K562 (cell line): ENCODE measurements around the gene TGM3. TPM values are rescaled to one million over a fixed set of nuclear protein-coding genes. Genes with fewer than 3 reads are reported as not detected.
A peak's percentile ranks its signal among the peaks of the same experiment; 100 is the strongest.

Experiments used
- CBFA2T3 ChIP-seq: fragments of 450-650 bp; IDR thresholded peaks from 2 replicates; pipeline ENCODE4 v1.6.1; 2017
- EP300 ChIP-seq: IDR thresholded peaks from 2 replicates; pipeline ENCODE4 v1.6.1; 2012; ENCODE audit warnings: low read length, improper control_type of control experiment
- POU5F1 ChIP-seq: fragments of 150-350 bp; IDR thresholded peaks from 2 replicates; pipeline ENCODE4 v1.6.1; 2014; ENCODE audit warnings: borderline replicate concordance, low read length, low read depth, mild to moderate bottlenecking; ENCODE audit not compliant: partially characterized antibody
- RCOR1 ChIP-seq, 2 experiments: IDR thresholded peaks; 2 replicates each; pipeline ENCODE4 v1.6.1; 2012; ENCODE audit warnings: low read depth in 2 of 2, low read length in 2 of 2, borderline replicate concordance in 1 of 2, improper control_type of control experiment in 1 of 2
- ZNF830 ChIP-seq: fragments of 250-450 bp; sonication (Bioruptor Pico); IDR thresholded peaks from 2 replicates; pipeline ENCODE4 v1.5.0; 2021; ENCODE audit warnings: mild to moderate bottlenecking
- polyA plus RNA-seq, 8 experiments: library from polyadenylated mRNA; depleted of rRNA in 4 of 8; stranded (reverse) in 5 of 8; unstranded in 3 of 8; fragments of >200 nt; fragmentation: Nextera tagmentation in 2 of 8; fragmentation: Illumina TruSeq in 1 of 8; extraction: Ambion mirVana in 2 of 8; extraction: Trizol in 1 of 8; gene quantifications; 2 replicates each; pipeline versions ENCODE4 v1.2.1 to v1.2.3, GENCODE V29; 2011 to 2014; ENCODE audit warnings: inconsistent platforms in 1 of 8, missing spikeins in 1 of 8
- total RNA-seq, 7 experiments: library from RNA; depleted of rRNA in 6 of 7; stranded (reverse); fragments of >200 nt in 6 of 7; fragmentation: Illumina TruSeq in 2 of 7; extraction: Trizol in 2 of 7; gene quantifications; 2 replicates each; pipeline versions ENCODE4 v1.2.1 to v1.2.3, GENCODE V29; 2011 to 2021; ENCODE audit warnings: low replicate concordance in 1 of 7
- TF ChIP-seq, protein P1 (sequence below), 2 experiments: fragments of 450-650 bp in 1 of 2; sonication (generic) in 1 of 2; formaldehyde crosslinking in 1 of 2; IDR thresholded peaks; 2 replicates each; pipeline versions ENCODE4 v1.7.1 to v1.9.0; 2016 to 2022; ENCODE audit warnings: inconsistent platforms in 1 of 2, mild to moderate bottlenecking in 1 of 2, missing genetic modification reagents in 1 of 2
- TF ChIP-seq, protein P2 (sequence below): fragments of 450-650 bp; IDR thresholded peaks from 2 replicates; pipeline ENCODE4 v1.6.1; 2016; ENCODE audit warnings: low read depth

Gene TGM3
- total and polyA plus RNA-seq, 9 of the 15 experiments (the other 6 are each of a cell fraction or from before 2014, with no cell fraction given), result not detected

DNA sequence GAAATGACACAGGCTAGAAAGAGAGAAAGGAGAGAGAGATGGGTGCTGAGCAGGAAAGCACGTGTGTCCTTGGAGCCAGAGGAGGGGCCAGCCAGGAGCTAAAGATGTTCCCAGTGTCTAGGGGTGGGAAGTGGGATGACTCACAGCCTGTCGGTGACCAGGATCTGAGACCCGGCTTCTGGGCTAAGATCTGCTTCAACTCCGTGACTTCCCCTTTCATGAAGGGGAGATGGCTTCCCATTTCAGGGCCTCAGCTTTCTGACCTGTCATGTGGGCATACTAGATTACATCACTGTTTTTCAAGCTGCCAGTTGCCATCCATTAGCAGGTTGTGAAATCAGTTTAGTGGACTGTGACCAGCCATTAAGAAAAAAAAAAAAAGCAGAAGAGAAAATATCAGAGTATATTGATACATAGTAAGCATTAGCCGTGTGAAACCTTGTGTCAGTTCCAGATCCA, 5.4 kb downstream of the TGM3 start (continued):
- TF ChIP-seq, protein P1, sequence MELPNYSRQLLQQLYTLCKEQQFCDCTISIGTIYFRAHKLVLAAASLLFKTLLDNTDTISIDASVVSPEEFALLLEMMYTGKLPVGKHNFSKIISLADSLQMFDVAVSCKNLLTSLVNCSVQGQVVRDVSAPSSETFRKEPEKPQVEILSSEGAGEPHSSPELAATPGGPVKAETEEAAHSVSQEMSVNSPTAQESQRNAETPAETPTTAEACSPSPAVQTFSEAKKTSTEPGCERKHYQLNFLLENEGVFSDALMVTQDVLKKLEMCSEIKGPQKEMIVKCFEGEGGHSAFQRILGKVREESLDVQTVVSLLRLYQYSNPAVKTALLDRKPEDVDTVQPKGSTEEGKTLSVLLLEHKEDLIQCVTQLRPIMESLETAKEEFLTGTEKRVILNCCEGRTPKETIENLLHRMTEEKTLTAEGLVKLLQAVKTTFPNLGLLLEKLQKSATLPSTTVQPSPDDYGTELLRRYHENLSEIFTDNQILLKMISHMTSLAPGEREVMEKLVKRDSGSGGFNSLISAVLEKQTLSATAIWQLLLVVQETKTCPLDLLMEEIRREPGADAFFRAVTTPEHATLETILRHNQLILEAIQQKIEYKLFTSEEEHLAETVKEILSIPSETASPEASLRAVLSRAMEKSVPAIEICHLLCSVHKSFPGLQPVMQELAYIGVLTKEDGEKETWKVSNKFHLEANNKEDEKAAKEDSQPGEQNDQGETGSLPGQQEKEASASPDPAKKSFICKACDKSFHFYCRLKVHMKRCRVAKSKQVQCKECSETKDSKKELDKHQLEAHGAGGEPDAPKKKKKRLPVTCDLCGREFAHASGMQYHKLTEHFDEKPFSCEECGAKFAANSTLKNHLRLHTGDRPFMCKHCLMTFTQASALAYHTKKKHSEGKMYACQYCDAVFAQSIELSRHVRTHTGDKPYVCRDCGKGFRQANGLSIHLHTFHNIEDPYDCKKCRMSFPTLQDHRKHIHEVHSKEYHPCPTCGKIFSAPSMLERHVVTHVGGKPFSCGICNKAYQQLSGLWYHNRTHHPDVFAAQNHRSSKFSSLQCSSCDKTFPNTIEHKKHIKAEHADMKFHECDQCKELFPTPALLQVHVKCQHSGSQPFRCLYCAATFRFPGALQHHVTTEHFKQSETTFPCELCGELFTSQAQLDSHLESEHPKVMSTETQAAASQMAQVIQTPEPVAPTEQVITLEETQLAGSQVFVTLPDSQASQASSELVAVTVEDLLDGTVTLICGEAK (IDR thresholded peaks at IDR 0.05), result no peak
- TF ChIP-seq, protein P1 (CRISPR knock-in tag; IDR thresholded peaks at IDR 0.05), result no peak
- TF ChIP-seq ZNF830 (CRISPR knock-in tag) (no peak), RCOR1 (IDR thresholded peaks at IDR 0.05; ENCODE audit: borderline replicate concordance in 1 of 2, low read depth in 2 of 2, low read length in 2 of 2) (peak in 1 of 2 experiments; percentile 56; a peak in 1 of 4 replicates), EP300 (no peak), POU5F1 (no peak), CBFA2T3 (no peak)
- TF ChIP-seq, protein P2, sequence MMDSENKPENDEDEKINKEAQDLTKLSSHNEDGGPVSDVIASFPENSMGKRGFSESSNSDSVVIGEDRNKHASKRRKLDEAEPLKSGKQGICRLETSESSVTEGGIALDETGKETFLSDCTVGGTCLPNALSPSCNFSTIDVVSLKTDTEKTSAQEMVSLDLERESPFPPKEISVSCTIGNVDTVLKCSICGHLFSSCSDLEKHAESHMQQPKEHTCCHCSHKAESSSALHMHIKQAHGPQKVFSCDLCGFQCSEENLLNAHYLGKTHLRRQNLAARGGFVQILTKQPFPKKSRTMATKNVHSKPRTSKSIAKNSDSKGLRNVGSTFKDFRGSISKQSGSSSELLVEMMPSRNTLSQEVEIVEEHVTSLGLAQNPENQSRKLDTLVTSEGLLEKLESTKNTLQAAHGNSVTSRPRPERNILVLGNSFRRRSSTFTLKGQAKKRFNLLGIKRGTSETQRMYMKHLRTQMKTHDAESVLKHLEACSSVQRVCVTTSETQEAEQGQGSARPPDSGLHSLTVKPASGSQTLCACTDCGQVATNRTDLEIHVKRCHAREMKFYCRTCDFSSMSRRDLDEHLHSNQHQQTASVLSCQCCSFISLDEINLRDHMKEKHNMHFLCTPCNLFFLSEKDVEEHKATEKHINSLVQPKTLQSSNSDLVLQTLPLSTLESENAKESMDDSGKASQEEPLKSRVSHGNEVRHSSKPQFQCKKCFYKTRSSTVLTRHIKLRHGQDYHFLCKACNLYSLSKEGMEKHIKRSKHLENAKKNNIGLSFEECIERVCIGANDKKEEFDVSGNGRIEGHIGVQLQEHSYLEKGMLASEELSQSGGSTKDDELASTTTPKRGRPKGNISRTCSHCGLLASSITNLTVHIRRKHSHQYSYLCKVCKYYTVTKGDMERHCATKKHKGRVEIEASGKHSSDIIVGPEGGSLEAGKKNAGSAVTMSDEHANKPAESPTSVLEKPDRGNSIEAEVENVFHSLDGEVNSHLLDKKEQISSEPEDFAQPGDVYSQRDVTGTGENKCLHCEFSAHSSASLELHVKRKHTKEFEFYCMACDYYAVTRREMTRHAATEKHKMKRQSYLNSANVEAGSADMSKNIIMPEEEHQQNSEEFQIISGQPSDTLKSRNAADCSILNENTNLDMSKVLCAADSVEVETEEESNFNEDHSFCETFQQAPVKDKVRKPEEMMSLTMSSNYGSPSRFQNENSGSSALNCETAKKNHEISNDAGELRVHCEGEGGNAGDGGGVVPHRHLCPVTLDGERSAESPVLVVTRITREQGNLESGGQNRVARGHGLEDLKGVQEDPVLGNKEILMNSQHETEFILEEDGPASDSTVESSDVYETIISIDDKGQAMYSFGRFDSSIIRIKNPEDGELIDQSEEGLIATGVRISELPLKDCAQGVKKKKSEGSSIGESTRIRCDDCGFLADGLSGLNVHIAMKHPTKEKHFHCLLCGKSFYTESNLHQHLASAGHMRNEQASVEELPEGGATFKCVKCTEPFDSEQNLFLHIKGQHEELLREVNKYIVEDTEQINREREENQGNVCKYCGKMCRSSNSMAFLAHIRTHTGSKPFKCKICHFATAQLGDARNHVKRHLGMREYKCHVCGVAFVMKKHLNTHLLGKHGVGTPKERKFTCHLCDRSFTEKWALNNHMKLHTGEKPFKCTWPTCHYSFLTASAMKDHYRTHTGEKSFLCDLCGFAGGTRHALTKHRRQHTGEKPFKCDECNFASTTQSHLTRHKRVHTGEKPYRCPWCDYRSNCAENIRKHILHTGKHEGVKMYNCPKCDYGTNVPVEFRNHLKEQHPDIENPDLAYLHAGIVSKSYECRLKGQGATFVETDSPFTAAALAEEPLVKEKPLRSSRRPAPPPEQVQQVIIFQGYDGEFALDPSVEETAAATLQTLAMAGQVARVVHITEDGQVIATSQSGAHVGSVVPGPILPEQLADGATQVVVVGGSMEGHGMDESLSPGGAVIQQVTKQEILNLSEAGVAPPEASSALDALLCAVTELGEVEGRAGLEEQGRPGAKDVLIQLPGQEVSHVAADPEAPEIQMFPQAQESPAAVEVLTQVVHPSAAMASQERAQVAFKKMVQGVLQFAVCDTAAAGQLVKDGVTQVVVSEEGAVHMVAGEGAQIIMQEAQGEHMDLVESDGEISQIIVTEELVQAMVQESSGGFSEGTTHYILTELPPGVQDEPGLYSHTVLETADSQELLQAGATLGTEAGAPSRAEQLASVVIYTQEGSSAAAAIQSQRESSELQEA, result no peak
